Caco-2 (cell line): ENCODE results near the gene PDZK1IP1. TPM values are rescaled to one million over a fixed set of nuclear protein-coding genes. Genes with fewer than 3 reads are reported as not detected.

Experiments used
- BruUV-seq: library from RNA; stranded (reverse); fragments of 400-500 nt; replicated peaks from 2 replicates; lab custom pipeline; 2021; lab: Mats Ljungman, UMichigan
- CTCF ChIA-PET: fragments of 300-600 bp; sonication (Branson Sonifier 250); formaldehyde crosslinking; loops from one replicate; lab custom pipeline; 2022; ENCODE audit warnings: antibody characterized with exemption; lab: Charles Lee
- POLR2A ChIA-PET: fragments of 300-600 bp; sonication (Branson Sonifier 250); formaldehyde crosslinking; loops from one replicate; lab custom pipeline; 2022; ENCODE audit warnings: antibody characterized with exemption; lab: Charles Lee
- DNase-seq, 2 experiments: peaks; one replicate each; pipeline versions ENCODE4 v3.0.0 to v3.0.0-alpha.2; 2020 to 2022
- H3K27me3 ChIP-seq: replicated peaks from 2 replicates; pipeline ENCODE4 v1.6.0; 2011; ENCODE audit warnings: low read length; ENCODE audit not compliant: control insufficient read depth, insufficient read depth
- H3K36me3 ChIP-seq: 2 replicates; pipeline ENCODE4 v1.5.1; 2011; ENCODE audit warnings: low read length; ENCODE audit not compliant: control insufficient read depth, insufficient read depth
- H3K4me1 ChIP-seq: fragments of 250-450 bp; sonication (Bioruptor Pico); 2 replicates; pipeline ENCODE4 v1.5.1; 2020; ENCODE audit warnings: mild to moderate bottlenecking
- H3K4me3 ChIP-seq: 2 replicates; pipeline ENCODE4 v1.5.1; 2011; ENCODE audit warnings: low read depth, mild to moderate bottlenecking, control low read depth, low read length
- H3K9me3 ChIP-seq: fragments of 250-450 bp; sonication (Bioruptor Pico); 2 replicates; pipeline ENCODE4 v1.5.1; 2020; ENCODE audit warnings: mild to moderate bottlenecking, moderate library complexity
- H3K27ac Mint-ChIP-seq: one replicate; pipeline ENCODE4 v1.8.0; 2022; ENCODE audit warnings: mixed read lengths; ENCODE audit not compliant: unreplicated experiment
- H3K27me3 Mint-ChIP-seq: one replicate; pipeline ENCODE4 v1.8.0; 2022; ENCODE audit warnings: mixed read lengths; ENCODE audit not compliant: insufficient read depth, unreplicated experiment
- H3K36me3 Mint-ChIP-seq: one replicate; pipeline ENCODE4 v1.8.0; 2022; ENCODE audit warnings: mild to moderate bottlenecking, mixed read lengths; ENCODE audit not compliant: insufficient read depth, unreplicated experiment
- H3K4me1 Mint-ChIP-seq: one replicate; pipeline ENCODE4 v1.8.0; 2022; ENCODE audit warnings: low read depth, mixed read lengths; ENCODE audit not compliant: unreplicated experiment
- H3K4me3 Mint-ChIP-seq: one replicate; pipeline ENCODE4 v1.8.0; 2022; ENCODE audit warnings: mild to moderate bottlenecking, moderate library complexity, mixed read lengths; ENCODE audit not compliant: unreplicated experiment
- H3K9me3 Mint-ChIP-seq: one replicate; pipeline ENCODE4 v1.8.0; 2022; ENCODE audit warnings: mixed read lengths; ENCODE audit not compliant: unreplicated experiment
- intact Hi-C: fragments of 100-400 bp; cut with micrococcal nuclease; formaldehyde crosslinking; loops from one replicate; pipeline ENCODE4 v1.10.0; 2022; ENCODE audit not compliant: unreplicated experiment
- total RNA-seq: library from RNA; stranded (reverse); gene quantifications from 2 replicates; pipeline ENCODE4 v1.2.3, GENCODE V29; 2022
- TF ChIP-seq, protein P1 (sequence below), 2 experiments: fragments of 200-600 bp in 1 of 2; IDR thresholded peaks; 1 replicate in 1 of 2; 2 replicates in 1 of 2; pipeline versions ENCODE4 v1.5.1 to v1.8.0; 2011 to 2022; ENCODE audit warnings: antibody characterized with exemption in 1 of 2, control low read depth in 1 of 2, inconsistent platforms in 1 of 2, low read depth in 1 of 2, low read length in 1 of 2, mild to moderate bottlenecking in 1 of 2, moderate library complexity in 1 of 2; ENCODE audit not compliant: insufficient read depth in 1 of 2, severe bottlenecking in 1 of 2, unreplicated experiment in 1 of 2

PDZK1IP1 gene
- total RNA-seq, 1 experiment from 2014 or later = 6.1 TPM

DNA sequence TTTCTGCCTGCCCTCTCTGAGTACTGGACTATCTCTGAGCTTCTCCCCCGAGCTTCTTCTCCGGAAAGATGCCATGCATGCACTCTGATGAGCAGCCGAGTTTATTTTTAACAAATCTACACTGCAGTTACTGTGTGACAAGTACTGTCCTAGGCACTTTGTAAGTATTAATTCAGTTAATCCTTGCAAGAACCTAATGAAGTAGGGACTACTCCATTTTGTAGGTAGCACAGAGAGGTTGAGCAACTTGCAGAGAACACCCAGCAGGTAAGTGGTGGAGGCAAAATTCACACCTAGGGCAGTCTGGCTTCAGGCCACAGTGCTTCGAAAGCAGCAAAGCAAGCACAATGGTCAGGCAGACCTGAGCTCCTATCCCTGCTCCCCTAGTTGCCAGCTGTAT lies 46.0 kb upstream of the PDZK1IP1 start:
- Mint-ChIP-seq H3K4me1 (peaks cover 19% of the 10 kb centered on the region), H3K27me3 (no peaks in the 10 kb centered on the region), H3K27ac (no peak overlapping the region), H3K36me3 (peaks cover 12% of the 10 kb centered on the region), H3K9me3 (no peaks in the 10 kb centered on the region), H3K4me3 (no peak overlapping the region)
- H3K4me3 ChIP-seq = no peak overlapping the region
- H3K36me3 ChIP-seq = no peaks in the 10 kb centered on the region
- POLR2A ChIA-PET = no interaction called here
- TF ChIP-seq, protein P1, sequence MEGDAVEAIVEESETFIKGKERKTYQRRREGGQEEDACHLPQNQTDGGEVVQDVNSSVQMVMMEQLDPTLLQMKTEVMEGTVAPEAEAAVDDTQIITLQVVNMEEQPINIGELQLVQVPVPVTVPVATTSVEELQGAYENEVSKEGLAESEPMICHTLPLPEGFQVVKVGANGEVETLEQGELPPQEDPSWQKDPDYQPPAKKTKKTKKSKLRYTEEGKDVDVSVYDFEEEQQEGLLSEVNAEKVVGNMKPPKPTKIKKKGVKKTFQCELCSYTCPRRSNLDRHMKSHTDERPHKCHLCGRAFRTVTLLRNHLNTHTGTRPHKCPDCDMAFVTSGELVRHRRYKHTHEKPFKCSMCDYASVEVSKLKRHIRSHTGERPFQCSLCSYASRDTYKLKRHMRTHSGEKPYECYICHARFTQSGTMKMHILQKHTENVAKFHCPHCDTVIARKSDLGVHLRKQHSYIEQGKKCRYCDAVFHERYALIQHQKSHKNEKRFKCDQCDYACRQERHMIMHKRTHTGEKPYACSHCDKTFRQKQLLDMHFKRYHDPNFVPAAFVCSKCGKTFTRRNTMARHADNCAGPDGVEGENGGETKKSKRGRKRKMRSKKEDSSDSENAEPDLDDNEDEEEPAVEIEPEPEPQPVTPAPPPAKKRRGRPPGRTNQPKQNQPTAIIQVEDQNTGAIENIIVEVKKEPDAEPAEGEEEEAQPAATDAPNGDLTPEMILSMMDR (IDR thresholded peaks at IDR 0.05; ENCODE audit: insufficient read depth in 1 of 2, low read depth in 1 of 2, low read length in 1 of 2, severe bottlenecking in 1 of 2, unreplicated experiment in 1 of 2) = no peak
- no TSS peak for BruUV-seq
- no peaks in the 10 kb centered on the region for H3K27me3 ChIP-seq
- H3K4me1 ChIP-seq = peaks cover 11% of the 10 kb centered on the region
- no peak for DNase-seq
- intact Hi-C loops = no loop called here
- no peaks in the 10 kb centered on the region for H3K9me3 ChIP-seq
- CTCF ChIA-PET = interaction anchor here (0.6 kb wide), 1 partner anchor 43 kb away, joined by 3 read pairs; no protein-coding TSS in a partner anchor

DNA sequence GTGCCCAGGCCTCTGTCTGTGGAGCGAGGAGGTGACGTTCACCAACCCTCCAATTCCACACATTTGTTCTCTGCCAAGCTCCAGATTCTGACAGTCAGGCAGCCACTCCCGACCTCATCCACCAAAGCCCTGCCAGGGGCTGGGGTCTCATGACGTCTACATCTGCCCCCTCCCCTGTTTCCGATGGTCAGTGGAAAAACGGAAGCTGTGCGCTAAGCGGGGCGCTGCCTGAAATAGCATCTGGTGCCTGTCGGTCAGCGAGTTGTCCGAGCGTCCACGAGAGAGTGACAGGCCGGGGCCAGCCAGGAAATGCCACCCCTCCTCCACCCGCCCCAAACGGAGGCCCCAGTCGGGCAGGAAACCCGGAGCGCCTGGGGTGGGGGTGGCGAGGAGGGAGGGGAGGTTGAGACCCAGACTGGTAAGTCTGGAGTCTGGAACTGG lies 45.4 kb upstream of the PDZK1IP1 start:
- Mint-ChIP-seq H3K27ac (no peak overlapping the region), H3K9me3 (no peaks in the 10 kb centered on the region), H3K4me3 (no peak overlapping the region), H3K4me1 (peaks cover 19% of the 10 kb centered on the region), H3K36me3 (peaks cover 12% of the 10 kb centered on the region), H3K27me3 (no peaks in the 10 kb centered on the region)
- Histone ChIP-seq H3K27me3 (no peaks in the 10 kb centered on the region), H3K4me1 (peaks cover 11% of the 10 kb centered on the region), H3K9me3 (no peaks in the 10 kb centered on the region), H3K36me3 (no peaks in the 10 kb centered on the region), H3K4me3 (no peak overlapping the region)
- TF ChIP-seq, protein P1 (IDR thresholded peaks at IDR 0.05; ENCODE audit: insufficient read depth in 1 of 2, low read depth in 1 of 2, low read length in 1 of 2, severe bottlenecking in 1 of 2, unreplicated experiment in 1 of 2) = no peak
- BruUV-seq = no TSS peak
- intact Hi-C loops = no loop called here
- CTCF ChIA-PET = no interaction called here
- POLR2A ChIA-PET = no interaction called here
- no peak for DNase-seq

DNA sequence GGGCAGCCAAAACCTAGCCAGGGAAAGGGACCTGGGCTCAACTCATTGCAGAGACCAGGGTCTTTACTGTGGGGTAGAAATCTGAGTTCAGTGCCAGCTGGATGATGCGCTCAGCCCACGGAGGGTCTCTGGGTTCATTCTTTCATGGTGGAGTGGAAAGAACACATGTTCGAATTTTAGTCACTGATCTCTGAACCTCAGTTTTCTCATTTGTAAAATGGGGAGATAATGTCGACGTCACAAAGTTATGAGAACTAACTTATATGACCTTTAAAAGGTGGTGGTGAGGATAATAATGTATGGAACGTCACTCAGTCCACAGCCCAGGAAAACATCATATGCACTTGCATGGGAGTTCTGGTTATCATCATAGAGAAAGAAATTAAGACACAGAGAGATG lies 43.4 kb upstream of the PDZK1IP1 start:
- no peaks in the 10 kb centered on the region for H3K27me3 Mint-ChIP-seq
- H3K9me3 ChIP-seq = no peaks in the 10 kb centered on the region
- H3K27me3 ChIP-seq = no peaks in the 10 kb centered on the region
- no peak overlapping the region for H3K4me3 ChIP-seq
- no TSS peak for BruUV-seq
- no peak overlapping the region for H3K27ac Mint-ChIP-seq
- H3K4me1 ChIP-seq = no peaks in the 10 kb centered on the region
- peak overlapping the region; percentile 78 for H3K4me3 Mint-ChIP-seq
- intact Hi-C loops = no loop called here
- H3K9me3 Mint-ChIP-seq = no peaks in the 10 kb centered on the region
- ChIA-PET POLR2A (no interaction called here), CTCF (no interaction called here)
- peaks cover 8% of the 10 kb centered on the region for H3K4me1 Mint-ChIP-seq
- DNase-seq = no peak
- TF ChIP-seq, protein P1 (IDR thresholded peaks at IDR 0.05; ENCODE audit: insufficient read depth in 1 of 2, low read depth in 1 of 2, low read length in 1 of 2, severe bottlenecking in 1 of 2, unreplicated experiment in 1 of 2) = no peak
- H3K36me3 Mint-ChIP-seq = peaks cover 12% of the 10 kb centered on the region
- no peaks in the 10 kb centered on the region for H3K36me3 ChIP-seq
